NT2/D1 (cell line): ENCODE data around the gene P2RX1.

Experiments
- SUZ12 ChIP-seq: IDR thresholded peaks from 2 replicates; pipeline ENCODE4 v1.6.1; 2011; ENCODE audit not compliant: insufficient read length, insufficient read depth; ENCODE audit errors: extremely low read depth
- YY1 ChIP-seq: IDR thresholded peaks from 2 replicates; pipeline ENCODE4 v1.6.1; 2011; ENCODE audit not compliant: insufficient read length, insufficient read depth

GRCh38 chr17:3965118-3965800, 49.0 kb upstream of the P2RX1 start:
- no peak for TF ChIP-seq YY1
- no peak for TF ChIP-seq SUZ12
